Measurements from ENCODE around the gene RNF43. TPM values are rescaled to one million over a fixed set of nuclear protein-coding genes. Genes with fewer than 3 reads are reported as not detected.

The RNF43 gene
- total RNA-seq, 2 donors from 2014 or later = 8.3 to 10.5 TPM

DNA sequence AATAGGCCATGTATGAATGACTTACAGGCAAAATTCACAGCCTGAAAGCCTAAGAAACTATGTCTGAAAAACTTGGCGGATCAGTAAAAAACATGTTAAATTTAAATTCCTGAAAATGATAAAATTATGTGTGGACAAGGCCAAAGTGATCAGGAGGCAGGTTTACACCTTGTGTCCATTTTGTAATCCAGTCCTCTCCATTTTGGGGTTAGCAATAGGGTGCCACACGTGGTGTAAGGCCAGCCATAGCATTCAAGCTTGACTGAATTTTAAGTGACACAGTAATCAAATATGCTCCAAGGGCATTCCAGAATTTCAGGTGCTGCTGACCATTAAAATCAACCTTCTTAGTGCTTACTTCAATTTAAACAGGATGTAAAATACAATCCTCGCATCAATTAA, 2.7 kb downstream of the RNF43 start:
- 25 to 37% methylated on average over 3 of the region's 3 CpGs for WGBS, 2 donors
- intact Hi-C loops (cut with DNase I) = no loop called here
- no peak for TF ChIP-seq POLR2A (IDR thresholded peaks at IDR 0.05)
- TF ChIP-seq, protein P1, sequence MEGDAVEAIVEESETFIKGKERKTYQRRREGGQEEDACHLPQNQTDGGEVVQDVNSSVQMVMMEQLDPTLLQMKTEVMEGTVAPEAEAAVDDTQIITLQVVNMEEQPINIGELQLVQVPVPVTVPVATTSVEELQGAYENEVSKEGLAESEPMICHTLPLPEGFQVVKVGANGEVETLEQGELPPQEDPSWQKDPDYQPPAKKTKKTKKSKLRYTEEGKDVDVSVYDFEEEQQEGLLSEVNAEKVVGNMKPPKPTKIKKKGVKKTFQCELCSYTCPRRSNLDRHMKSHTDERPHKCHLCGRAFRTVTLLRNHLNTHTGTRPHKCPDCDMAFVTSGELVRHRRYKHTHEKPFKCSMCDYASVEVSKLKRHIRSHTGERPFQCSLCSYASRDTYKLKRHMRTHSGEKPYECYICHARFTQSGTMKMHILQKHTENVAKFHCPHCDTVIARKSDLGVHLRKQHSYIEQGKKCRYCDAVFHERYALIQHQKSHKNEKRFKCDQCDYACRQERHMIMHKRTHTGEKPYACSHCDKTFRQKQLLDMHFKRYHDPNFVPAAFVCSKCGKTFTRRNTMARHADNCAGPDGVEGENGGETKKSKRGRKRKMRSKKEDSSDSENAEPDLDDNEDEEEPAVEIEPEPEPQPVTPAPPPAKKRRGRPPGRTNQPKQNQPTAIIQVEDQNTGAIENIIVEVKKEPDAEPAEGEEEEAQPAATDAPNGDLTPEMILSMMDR (IDR thresholded peaks at IDR 0.05) = no peak
- peaks cover 49% of the 10 kb centered on the region for H3K4me1 ChIP-seq
- DNase-seq = peak; percentile 17 to 39 (median 24)
- peak overlapping the region; percentile 1 to 42 for H3K4me3 ChIP-seq
- ATAC-seq = no peak
- no peaks in the 10 kb centered on the region for H3K9me3 ChIP-seq
- peak overlapping the region; percentile 37 to 95 (median 92) for H3K27ac ChIP-seq
- H3K27me3 ChIP-seq = no peaks in the 10 kb centered on the region
- no peaks in the 10 kb centered on the region for H3K36me3 ChIP-seq (replicated peaks in 1 of 2; ENCODE audit: insufficient read depth in 1 of 2, low read depth in 2 of 2)

DNA sequence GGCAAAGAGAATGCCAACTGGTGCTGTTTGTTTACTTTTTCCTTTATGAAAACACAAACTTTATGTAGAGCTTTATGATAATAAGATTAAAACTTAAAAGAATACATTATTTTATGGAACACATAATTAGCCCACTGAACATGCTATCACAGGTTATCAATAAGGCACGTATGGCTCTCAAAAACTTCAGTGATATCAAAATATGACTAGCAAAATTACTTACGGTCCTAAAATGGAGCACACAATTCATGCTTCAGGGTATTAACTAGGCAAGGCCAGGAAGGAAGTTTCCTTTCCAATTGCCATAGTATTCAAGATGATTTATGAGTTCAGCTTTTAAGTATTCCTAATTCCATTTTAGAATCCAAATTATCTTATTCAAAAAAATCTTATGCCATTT, 3.6 kb downstream of the RNF43 start:
- no peak for DNase-seq
- Histone ChIP-seq H3K4me3 (no peak overlapping the region), H3K27ac (peak overlapping the region in 1 of 4 donors; percentile 95), H3K4me1 (peaks cover 49% of the 10 kb centered on the region), H3K27me3 (no peaks in the 10 kb centered on the region), H3K36me3 (replicated peaks in 1 of 2; ENCODE audit: insufficient read depth in 1 of 2, low read depth in 2 of 2) (no peaks in the 10 kb centered on the region), H3K9me3 (no peaks in the 10 kb centered on the region)
- TF ChIP-seq, protein P1 (IDR thresholded peaks at IDR 0.05) = no peak
- TF ChIP-seq POLR2A (IDR thresholded peaks at IDR 0.05) = no peak
- 13 to 17% methylated on average over 2 of the region's 2 CpGs for WGBS, 2 donors
- no peak for ATAC-seq
- intact Hi-C loops (cut with DNase I) = no loop called here

DNA sequence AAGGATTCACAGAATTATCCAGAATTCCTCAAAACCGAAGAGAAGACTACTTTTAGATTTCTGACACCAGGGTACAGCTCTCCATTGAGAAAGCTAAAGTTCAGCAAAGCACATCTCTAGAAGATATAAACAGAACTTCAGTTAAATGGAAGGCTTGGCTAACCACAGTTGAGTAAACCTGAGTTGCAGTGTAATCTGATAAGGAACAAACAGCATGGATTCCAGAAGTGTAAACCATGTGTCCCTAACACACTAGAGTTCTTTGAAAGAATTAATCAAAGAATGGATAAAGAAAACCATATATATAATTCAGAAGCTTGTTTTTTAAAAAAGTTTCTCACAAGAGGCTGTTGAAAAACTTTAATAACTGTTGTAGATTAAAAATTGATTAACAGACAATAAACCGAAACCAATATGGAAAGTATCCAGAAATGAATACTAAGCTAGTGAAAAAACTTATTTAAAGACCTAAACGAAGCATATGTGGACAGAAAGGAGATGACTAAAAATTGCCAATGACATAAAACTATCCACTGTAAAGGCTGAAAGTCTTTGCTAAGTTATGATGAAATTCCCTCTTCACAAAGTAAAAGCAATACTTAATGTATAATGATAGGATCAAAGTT, 4.3 kb downstream of the RNF43 start:
- Histone ChIP-seq H3K4me1 (peaks cover 47% of the 10 kb centered on the region), H3K9me3 (no peaks in the 10 kb centered on the region), H3K27ac (peak overlapping the region in 1 of 4 donors; percentile 95), H3K4me3 (no peak overlapping the region), H3K27me3 (no peaks in the 10 kb centered on the region), H3K36me3 (replicated peaks in 1 of 2; ENCODE audit: insufficient read depth in 1 of 2, low read depth in 2 of 2) (no peaks in the 10 kb centered on the region)
- intact Hi-C loops (cut with DNase I) = no loop called here
- TF ChIP-seq, protein P1 (IDR thresholded peaks at IDR 0.05) = no peak
- no peak for TF ChIP-seq POLR2A (IDR thresholded peaks at IDR 0.05)
- DNase-seq (no peak), ATAC-seq (no peak)
- 21 to 22% methylated on average over 3 of the region's 3 CpGs for WGBS, 2 donors

DNA sequence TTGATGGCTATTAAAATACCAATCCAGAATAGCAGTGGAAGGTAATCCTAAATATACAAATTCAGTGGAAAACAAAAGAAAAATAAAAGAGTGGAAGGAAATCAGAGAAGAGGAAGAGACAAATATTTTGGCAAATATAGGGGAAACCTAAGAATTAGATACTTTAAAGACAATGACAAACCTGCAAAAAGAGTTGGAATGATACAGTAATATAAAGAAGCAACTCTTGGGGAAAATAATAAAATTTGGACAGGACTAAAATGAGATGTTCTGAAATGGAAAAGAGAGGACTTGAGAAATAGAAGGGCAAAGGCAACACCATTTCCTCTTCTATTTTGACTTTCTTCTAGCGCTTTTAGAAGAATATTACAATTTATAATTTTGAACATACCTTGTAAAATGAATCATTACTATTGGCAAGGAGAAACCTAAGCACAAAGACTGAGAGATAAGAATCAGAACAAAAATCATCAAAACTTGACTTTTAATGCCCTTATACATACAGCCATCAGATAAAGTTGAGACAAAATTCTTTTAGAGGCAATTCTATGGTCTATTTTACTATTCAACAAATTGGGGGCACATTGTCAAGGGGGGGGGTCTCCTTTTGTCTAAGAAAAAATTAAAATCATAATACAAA, 5.2 kb downstream of the RNF43 start:
- H3K9me3 ChIP-seq = no peaks in the 10 kb centered on the region
- ATAC-seq (no peak), DNase-seq (no peak)
- H3K27me3 ChIP-seq = no peaks in the 10 kb centered on the region
- intact Hi-C loops (cut with DNase I) = no loop called here
- H3K36me3 ChIP-seq (replicated peaks in 1 of 2; ENCODE audit: insufficient read depth in 1 of 2, low read depth in 2 of 2) = no peaks in the 10 kb centered on the region
- peak overlapping the region in 1 of 4 donors; percentile 95 for H3K27ac ChIP-seq
- no peak overlapping the region for H3K4me3 ChIP-seq
- peaks cover 42% of the 10 kb centered on the region for H3K4me1 ChIP-seq
- TF ChIP-seq, protein P1 (IDR thresholded peaks at IDR 0.05) = no peak
- TF ChIP-seq POLR2A (IDR thresholded peaks at IDR 0.05) = no peak
- WGBS, 2 donors = 93 to 95% methylated on average over 1 of the region's 1 CpG

Data from body of pancreas (tissue), 4 donors.